GM21526 (cell line): ENCODE data around the gene IGSF6.
"Not testable (repeated sequence)": the region's sequence is repeated elsewhere in the genome, so short reads cannot be mapped to it uniquely, and the experiment has no call there.

Experiments
- ATAC-seq: cut with Tn5 transposase; IDR thresholded peaks from one replicate; pipeline ENCODE4 v1.9.1; 2021; ENCODE audit warnings: moderate library complexity; ENCODE audit not compliant: unreplicated experiment, low FRiP score

The IGSF6 gene, protein sequence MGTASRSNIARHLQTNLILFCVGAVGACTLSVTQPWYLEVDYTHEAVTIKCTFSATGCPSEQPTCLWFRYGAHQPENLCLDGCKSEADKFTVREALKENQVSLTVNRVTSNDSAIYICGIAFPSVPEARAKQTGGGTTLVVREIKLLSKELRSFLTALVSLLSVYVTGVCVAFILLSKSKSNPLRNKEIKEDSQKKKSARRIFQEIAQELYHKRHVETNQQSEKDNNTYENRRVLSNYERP

DNA sequence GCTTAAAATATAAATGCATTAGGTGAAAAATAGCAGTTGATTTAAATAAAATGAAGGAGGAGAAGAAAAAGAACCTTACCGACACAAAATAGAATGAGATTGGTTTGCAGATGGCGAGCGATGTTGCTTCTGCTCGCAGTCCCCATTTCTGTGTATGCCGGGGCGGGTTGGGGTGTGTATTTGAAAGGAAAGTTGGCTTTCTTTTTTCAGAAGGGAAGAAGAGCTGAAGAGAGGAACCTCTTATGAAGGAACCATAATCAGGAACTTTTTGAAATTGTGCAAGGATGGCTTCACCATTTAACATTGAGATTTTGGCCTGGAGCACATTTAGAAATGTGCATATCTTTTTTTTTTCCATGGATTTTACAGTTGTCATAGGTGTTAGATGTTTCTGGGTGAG is at the start of gene IGSF6:
TSS of gene IGSF6 (minus strand) at position 156 of the 400 bp plus-strand sequence. CDS start at position 146, 10 bp downstream.
- ATAC-seq: no peak

DNA sequence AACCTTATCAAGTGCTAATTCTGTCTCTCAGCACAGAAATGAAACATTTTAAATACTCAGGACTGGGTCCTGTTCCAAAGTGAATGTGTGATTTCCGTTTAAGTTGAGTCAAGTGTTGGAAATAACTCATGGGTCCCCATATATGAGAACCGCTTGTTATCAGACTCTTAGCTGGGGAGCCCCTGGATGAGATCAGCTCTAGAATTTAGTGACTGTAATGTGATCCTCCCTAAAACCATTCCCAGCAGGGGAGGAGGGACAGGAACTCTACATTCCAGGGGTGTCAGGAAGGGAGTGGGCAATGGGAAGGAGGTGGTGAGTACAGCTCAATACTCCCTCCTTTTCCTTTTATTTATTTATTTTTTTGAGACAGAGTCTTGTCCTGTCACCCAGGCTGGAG is 48.9 kb upstream of the IGSF6 start:
- no peak for ATAC-seq

DNA sequence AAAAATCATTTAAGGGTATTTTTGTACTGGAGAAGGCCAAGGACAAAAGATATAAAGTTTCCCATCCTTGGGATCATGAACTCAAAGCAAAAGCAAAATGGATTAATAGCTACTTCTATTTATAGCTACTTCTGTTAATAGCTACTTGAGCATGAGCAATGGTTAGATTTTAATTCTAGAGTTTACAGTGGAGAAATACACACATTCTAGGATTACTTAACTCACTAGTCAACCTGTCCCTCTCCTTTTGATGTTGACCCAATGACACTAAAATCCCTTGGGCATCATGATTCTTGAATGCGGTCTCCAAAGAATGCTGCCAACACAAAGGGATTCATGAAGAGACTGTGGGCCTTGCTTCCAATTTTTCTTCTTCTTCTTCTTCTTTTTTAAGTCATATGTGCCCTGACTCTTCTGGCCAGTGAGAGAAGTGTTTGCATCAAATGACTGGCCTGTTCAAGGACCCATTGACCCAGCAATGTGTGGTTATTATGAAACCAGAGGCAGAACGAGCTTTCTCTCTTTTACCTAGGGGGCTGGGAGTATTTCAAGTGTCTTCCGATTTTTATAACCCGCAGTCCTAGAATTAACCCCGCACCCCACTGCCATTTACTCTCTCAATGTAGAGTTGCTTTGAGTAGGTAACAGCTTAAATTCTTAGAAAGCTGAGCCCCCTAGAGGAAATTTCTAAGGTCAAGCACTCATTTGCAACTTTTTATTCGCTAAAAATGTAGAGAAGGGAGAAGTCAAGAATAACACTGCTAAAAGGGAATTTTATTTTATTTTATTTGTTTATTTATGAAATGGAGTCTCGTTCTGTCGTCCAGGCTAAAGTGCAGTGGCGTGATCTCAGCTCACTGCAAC is 46.0 kb upstream of the IGSF6 start:
- no peak for ATAC-seq

DNA sequence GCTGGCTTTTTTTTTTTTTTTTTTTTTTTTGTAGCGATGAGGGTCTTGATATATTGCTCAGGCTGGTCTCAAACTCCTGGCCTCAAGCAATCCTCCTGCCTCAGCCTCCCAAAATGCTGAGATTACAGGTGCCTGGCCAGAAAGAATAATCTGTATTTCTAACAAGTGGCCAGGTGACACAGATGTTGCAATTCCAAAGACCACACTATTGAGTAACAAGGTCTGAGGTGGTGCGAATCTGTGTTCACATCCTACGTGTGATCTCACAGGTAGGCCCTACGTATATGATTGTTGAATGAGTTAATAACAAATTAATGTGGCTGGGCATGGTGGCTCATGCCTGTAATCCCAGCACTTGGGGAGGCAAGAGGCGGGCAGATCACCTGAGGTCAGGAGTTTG is 44.6 kb upstream of the IGSF6 start:
- no peak for ATAC-seq

DNA sequence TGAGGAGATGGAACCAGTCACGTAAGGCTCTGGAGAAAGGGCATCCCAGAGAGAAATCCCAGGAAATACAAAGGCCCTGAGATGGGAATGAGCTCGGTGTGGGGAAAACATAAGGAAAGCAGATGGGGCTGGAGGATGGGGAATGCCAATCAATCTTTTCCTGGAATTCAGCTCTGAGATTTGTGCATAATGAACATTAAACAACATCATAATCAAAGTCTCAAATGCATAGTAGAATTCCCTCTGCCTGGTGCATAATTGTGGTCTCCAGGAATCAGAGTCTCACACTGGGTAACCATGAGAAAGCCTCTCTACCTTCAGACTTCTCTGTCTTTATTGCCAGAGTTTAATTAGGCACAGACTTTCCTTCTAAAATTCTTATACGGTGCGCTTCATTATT is 42.2 kb upstream of the IGSF6 start:
- ATAC-seq: no peak

DNA sequence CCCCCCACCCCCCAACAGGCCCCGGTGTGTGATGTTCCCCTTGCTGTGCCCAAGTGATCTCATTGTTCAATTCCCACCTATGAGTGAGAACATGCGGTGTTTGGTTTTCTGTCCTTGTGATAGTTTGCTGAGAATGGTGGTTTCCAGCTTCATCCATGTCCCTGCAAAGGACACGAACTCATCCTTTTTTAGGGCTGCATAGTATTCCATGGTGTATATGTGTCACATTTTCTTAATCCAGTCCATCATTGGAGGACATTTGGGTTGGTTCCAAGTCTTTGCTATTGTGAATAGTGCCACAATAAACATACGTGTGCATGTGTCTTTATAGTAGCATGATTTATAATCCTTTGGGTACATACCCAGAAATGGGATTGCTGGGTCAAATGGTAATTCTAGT is 38.6 kb upstream of the IGSF6 start:
- not testable (repeated sequence) for ATAC-seq

DNA sequence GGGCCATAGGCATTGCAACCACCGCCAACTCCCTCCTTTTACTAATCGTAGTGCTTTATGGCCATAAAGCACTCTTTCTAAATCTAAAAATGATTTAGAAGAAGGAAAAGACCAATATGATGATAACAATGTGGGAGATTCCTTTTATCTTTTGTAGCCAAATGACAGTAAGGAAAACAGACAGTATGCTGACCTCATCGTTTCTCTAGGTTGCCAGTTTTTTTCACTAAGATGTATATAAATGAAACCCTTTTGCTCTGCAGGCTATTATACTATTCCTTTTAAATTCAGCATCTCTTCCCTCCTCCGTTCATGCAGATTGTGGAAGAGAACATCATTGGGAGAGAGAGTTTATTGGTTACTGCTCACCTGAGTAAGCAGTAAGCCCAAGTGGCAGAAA is 36.7 kb upstream of the IGSF6 start:
- ATAC-seq: no peak

DNA sequence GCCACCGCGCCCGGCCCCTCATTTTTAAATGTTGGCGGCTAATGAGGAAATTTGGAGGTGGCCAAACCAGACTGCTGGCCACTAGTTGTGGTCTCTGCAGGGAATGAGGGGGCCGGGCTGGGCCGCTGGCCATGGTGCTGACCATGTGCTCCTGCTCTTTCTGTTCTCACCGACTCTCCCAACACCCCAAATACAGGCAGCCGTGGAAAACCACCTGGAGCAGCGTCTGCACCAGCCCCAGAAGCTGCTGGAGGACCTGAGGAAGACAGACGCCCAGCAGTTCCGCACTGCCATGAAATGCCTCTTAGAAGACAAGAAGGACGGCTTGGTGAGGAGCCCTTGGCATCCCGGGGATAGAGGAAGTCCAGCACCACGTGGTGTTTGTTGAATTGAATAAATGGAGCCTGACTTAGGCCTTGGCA is 32.6 kb upstream of the IGSF6 start:
- no peak for ATAC-seq

DNA sequence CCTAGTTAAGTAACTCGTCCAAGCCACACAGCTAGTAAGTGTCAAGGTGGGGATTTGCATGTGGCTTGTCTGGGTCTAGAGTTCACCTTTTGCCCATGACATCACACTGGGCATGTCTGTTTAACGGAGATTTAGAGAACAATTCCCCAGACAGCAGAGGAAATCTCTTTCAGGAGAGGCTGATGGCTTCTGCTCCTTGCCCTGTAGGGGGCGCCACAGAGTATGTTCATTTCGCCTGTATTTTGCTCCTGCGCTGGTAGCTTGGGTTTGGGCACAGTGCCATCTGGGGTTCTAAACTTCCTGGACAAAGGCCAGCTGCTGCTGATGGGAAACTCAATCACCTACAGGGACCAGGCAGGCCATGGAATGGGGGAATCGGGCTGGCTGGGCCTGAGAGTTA is 31.8 kb upstream of the IGSF6 start:
- ATAC-seq: no peak

DNA sequence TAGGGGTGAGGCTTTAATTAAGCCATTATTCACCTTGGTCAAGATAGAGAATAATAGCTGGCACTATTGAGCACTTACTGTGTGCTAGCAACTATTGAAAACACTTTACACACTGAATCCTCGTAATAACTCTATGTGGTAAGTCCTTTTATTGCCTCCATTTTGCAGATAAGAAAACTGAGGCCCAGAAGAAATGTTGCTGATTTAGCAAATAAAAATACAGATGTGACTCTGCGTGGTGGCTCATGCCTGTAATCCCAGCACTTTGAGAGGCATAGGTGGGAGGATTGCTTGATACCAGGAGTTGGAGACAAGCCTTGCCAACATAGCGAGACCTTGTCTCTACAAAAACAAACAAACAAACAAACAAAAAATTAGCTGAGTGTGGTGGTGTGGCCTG is 30.8 kb upstream of the IGSF6 start:
- ATAC-seq: no peak

DNA sequence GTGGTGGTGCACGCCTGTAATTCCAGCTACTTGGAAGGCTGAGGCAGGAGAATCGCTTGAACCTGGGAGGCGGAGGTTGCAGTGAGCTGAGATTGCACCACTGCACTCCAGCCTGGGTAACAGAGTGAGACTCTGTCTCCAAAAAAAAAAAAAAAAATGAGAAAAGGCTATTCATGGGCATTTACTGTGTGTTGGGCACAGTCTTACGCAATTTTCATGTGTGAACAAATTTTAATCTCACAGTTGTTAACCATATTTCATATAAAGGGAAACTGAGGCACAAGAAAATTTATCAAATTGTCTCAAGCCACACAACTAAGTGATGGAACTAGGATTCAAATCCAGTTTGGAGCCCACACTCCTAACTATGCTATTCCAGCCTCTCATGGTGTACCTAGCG is 28.3 kb upstream of the IGSF6 start:
- not testable (repeated sequence) for ATAC-seq

DNA sequence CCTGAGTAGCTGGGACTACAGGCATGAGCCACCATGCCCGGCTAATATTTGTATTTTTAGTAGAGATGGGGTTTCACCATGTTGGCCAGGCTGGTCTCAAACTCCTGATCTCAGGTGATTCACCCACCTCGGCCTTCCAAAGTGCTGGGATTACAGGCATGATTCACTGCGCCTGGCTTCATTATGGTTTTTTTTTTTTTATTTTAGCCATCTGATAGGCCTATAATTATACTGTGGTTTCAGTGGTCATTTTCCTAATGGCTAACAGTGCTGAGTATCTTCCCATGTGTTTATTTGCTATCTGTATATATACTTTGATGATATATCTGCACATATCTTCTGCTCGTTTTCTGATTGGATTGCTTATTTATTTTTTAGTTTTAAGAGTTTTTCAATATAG is 22.0 kb upstream of the IGSF6 start:
- ATAC-seq: not testable (repeated sequence)

DNA sequence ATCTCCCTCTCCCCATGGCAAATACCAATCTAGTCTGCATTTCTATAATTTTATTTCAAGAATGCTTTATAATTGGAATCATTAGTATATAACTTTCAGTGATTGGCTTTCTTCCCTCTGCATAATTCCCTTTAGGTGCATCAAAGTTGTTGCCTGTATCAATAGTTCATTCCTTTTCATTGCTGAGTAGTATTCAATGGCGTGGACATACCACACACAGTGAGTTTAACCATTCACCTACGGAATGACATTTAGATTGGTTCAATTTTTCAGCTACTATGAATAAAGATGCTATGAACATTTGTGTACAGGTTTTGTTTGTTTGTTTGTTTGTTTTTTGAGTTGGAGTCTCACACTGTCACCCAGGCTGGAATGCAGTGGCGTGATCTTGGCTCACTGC is 21.1 kb upstream of the IGSF6 start:
- no peak for ATAC-seq

DNA sequence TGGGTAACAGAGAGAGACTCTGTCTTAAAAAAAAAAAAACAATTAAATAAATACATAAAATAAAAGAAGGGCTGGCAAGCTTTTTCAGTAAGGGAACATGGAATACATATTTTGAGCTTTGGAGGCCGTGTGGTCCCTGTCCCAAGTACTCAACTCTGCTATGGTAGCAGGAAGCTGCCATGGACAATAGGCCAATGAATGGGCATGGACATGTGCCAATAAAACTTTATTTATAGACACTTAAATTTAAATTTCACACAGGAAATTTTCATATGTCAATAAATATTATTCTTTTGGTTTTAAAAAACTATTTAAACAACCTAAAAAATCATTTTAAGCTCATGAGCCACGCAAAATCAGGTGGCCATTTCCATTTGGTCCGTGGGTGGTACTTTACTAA is 15.2 kb upstream of the IGSF6 start:
- ATAC-seq: no peak

DNA sequence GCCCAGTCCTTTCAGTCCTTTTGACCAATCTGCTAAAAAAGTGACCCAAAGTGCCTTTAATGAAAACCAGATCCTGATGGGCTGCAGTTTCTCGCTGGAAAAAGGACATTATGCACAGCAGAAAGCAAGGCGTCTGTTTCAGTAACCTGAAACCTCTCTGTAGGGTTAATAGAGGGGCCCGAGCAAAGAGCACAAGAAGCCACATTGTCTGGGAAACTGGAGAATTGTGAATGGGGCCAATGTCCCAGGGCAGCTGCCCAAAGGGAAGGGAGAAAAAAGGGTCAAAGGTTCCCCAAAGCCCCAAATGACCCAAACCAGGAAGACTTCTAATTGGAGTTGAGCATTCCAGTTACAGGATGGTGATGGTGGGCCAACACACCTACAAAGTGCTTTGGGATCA is 14.4 kb upstream of the IGSF6 start:
- no peak for ATAC-seq

DNA sequence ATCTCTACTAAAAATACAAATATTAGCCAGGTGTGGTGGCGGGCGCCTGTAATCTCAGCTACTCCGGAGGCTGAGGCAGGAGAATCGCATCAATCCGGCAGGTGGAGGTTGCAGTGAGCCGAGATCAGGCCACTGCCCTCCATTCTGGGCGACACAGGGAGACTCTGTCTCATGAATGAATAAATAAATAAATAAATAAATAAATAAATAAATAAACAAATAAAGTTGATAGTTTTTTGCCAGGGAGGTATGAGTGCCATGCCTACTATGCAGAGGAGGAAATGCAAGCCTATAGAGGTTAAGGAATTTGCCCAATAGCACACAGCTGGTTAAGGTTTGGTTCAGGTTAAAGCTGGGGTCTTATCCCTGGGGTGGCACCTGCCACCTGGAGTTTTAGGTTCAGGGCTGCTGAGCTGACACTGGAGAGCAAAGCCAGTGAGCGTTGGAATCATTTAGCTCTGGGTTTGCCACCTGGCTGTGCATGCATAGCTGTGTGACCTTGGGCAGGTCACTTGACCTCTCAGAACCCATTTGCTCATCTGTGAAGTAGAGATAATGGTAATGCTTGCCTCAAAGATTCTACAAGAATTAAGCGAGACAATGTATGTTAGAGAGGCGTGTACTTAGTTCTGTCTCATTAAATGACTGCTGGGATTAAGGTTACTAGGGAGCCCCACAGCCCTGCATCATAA is 12.5 kb upstream of the IGSF6 start:
- no peak for ATAC-seq

DNA sequence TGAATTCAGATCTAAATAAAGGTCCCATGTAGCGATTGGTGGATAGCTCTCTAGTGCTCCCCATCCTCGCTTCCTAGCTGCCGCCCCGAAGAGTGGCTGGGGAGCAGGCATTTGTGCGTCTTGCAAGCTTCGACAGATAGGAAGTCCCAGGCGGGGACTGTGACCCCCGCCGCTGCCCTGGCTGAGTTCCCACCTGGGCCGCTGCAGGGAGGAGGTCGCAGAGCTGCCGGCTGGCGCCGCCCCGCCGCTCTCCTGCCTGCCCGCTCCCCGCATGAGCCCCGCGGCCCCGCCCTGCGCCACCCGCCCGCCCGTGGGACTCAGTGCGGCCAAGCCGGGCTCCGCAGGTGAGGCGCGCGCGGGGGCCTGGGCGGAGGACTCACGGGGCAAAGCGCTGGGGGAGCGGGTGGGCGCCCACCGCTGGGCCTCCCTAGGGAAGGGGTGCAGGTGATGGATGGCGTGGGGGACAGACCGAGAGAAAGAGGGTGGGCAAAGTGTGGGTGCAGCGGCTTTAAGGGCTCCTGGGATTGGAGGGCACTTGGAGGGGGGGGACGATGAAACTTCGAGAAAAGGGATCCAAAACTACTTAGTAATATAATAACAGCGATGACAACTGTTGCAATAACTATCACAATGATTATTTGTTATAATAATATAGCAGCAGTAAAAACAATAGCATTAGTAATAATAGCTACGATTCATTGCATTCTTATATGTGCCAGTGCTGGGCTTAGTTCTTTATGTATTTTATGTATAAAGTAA is 11.7 kb upstream of the IGSF6 start, which contains the start of gene OTOA:
TSS of gene OTOA (plus strand) at position 80 of the 759 bp plus-strand sequence. CDS start 14,547 bp downstream, outside the sequence.
- ATAC-seq: no peak

DNA sequence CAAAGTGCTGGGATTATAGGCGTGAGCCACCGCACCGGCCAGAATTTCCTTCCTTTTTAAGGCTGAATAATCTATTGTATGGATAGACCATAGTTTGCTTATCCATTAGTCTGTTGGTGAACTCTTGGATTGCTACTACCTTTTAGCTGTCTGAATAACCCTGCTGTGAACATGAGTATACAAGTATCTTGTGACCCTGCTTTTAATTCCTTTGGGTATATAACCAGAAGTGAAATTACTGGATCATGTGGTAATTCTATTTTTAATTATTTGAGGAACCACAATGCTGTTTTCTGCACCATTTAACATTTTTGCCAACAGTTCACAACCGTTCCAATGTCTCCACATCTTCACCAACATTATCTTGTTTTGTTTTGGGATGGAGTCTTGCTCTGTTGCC is 6.7 kb upstream of the IGSF6 start:
- no peak for ATAC-seq

DNA sequence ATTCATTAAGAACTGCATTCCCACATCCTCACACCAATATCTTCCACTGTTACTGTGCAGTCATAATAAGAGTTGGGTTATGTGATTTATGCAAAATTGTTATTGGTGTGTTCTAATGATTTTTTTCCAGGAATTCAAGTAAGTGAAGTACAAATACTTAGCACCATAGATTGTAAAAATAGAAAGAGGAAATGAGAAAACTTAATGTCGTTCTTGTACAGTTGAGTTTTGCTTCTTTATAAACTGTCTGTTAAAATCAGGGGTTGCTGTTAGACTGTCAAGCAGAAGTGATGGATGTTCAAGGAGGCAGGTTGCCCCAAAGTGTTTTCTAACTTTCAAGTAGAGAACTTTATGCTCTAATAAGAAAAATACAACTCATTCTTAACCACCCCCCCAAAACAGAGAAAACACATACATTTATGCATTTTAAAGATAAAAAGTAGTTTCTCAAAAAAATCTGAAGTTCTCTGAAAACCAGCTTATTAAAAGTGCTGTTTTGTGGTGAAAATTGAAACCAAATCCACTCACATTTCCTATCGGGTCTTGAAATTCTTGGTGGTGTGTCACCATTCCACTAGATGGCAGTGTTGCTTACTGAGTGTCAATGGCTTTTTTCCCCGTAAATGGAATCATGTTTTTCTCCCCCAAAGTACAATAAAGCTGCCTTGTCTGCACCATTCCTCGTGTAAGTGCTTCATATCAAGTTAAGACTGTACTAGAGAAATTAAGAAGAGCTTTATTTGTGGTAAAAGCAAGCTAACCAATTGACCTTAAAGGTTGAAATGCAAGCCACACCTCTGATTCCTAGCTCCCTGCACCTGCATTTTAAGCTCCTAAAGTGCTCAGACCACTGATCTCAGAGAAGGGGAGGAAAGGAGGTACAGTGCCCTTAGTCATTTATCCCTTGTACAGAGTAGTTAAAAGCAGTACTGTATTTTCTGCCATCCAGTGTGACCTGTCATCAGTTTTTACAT is 4.7 kb upstream of the IGSF6 start:
- ATAC-seq: no peak
